Urinary bladder (tissue), 2 donors: ENCODE results near the gene CLEC17A. TPM values are rescaled to one million over a fixed set of nuclear protein-coding genes. Genes with fewer than 3 reads are reported as not detected.

ENCODE experiments used
- polyA plus RNA-seq: library from polyadenylated mRNA; stranded (reverse); fragments of 200-250 nt; gene quantifications from one replicate; pipeline ENCODE4 v1.2.3, GENCODE V29; 2013
- small RNA-seq: library from RNA; depleted of rRNA; stranded (forward); fragments of <200 nt; gene quantifications from one replicate; pipeline ENCODE3, GENCODE V24; 2014
- total RNA-seq: library from RNA; depleted of rRNA; stranded (reverse); fragments of >200 nt; gene quantifications from one replicate; pipeline ENCODE4 v1.2.3, GENCODE V29; 2014
- donor health status: healthy.

CLEC17A gene
- total and polyA plus RNA-seq, 2 donors: 0.21 TPM; not detected in 1

Small RNA genes within 50 kb of the gene (small RNA-seq; reads per million reads assigned to genes)
- gene AC022149.2 (not detected), gene RN7SL842P (not detected)

Other genes with a start within 250 kb of the CLEC17A start
- 12.5 TPM for gene ADGRE5, start 201.6 kb upstream of the CLEC17A start, total RNA-seq
- gene ADGRE5, start 201.6 kb upstream of the CLEC17A start, polyA plus RNA-seq: 46.1 TPM
- 24.0 TPM for gene DDX39A, start 163.7 kb upstream of the CLEC17A start, total RNA-seq
- 52.2 TPM for gene DDX39A, start 163.7 kb upstream of the CLEC17A start, polyA plus RNA-seq
- 39.4 TPM for gene PKN1, start 149.8 kb upstream of the CLEC17A start, total RNA-seq
- gene PKN1, start 149.8 kb upstream of the CLEC17A start, polyA plus RNA-seq: 94.5 TPM
- 4.1 TPM for gene PTGER1, start 107.7 kb upstream of the CLEC17A start, total RNA-seq
- 1.6 TPM for gene PTGER1, start 107.7 kb upstream of the CLEC17A start, polyA plus RNA-seq
- gene GIPC1, start 87.0 kb upstream of the CLEC17A start, total RNA-seq: 46.3 TPM
- 98.8 TPM for gene GIPC1, start 87.0 kb upstream of the CLEC17A start, polyA plus RNA-seq
- 39.3 TPM for gene DNAJB1, start 64.7 kb upstream of the CLEC17A start, total RNA-seq
- 86.2 TPM for gene DNAJB1, start 64.7 kb upstream of the CLEC17A start, polyA plus RNA-seq
- gene TECR, start 53.5 kb upstream of the CLEC17A start, total RNA-seq: 17.6 TPM
- gene TECR, start 53.5 kb upstream of the CLEC17A start, polyA plus RNA-seq: 98.2 TPM
- gene NDUFB7, start 11.0 kb upstream of the CLEC17A start, total RNA-seq: 113 TPM
- gene NDUFB7, start 11.0 kb upstream of the CLEC17A start, polyA plus RNA-seq: 505 TPM
- gene ADGRE3, start 91.8 kb downstream of the CLEC17A start, total RNA-seq: 0.16 TPM
- gene ADGRE3, start 91.8 kb downstream of the CLEC17A start, polyA plus RNA-seq: not detected
- 32.5 TPM for gene ZNF333, start 107.0 kb downstream of the CLEC17A start, total RNA-seq
- gene ZNF333, start 107.0 kb downstream of the CLEC17A start, polyA plus RNA-seq: 16.2 TPM
- 0.90 TPM for gene ADGRE2, start 195.5 kb downstream of the CLEC17A start, total RNA-seq
- gene ADGRE2, start 195.5 kb downstream of the CLEC17A start, polyA plus RNA-seq: 2.2 TPM